Esophagus (tissue), 2 donors: ENCODE measurements around the gene GRB10. TPM values are rescaled to one million over a fixed set of nuclear protein-coding genes. Genes with fewer than 3 reads are reported as not detected.

Source experiments
- H3K27ac ChIP-seq, 2 donors: one replicate each; pipeline ENCODE4 v1.5.1; 2013; ENCODE audit warnings: low read depth in 2 of 2, mild to moderate bottlenecking in 2 of 2, inconsistent platforms in 1 of 2, low read length in 1 of 2, moderate library complexity in 1 of 2
- H3K27me3 ChIP-seq, 2 donors: one replicate each; pipeline ENCODE4 v1.6.1; 2013; ENCODE audit warnings: low read length in 2 of 2, control low read depth in 1 of 2, mild to moderate bottlenecking in 1 of 2; ENCODE audit not compliant: insufficient read depth in 2 of 2, control insufficient read depth in 1 of 2
- H3K36me3 ChIP-seq, 2 donors: one replicate each; pipeline ENCODE4 v1.6.1; 2013; ENCODE audit warnings: low read length in 1 of 2; ENCODE audit not compliant: control insufficient read depth in 2 of 2, insufficient read depth in 2 of 2
- H3K4me1 ChIP-seq, 2 donors: one replicate each; pipeline ENCODE4 v1.6.1; 2013; ENCODE audit warnings: low read length in 1 of 2; ENCODE audit not compliant: control insufficient read depth in 2 of 2, insufficient read depth in 2 of 2
- H3K4me3 ChIP-seq, 2 donors: one replicate each; pipeline ENCODE4 v1.5.1; 2013; ENCODE audit warnings: low read length in 2 of 2, mild to moderate bottlenecking in 2 of 2, low read depth in 1 of 2, moderate library complexity in 1 of 2
- H3K9me3 ChIP-seq, 2 donors: one replicate each; pipeline ENCODE4 v1.6.1; 2013; ENCODE audit warnings: mild to moderate bottlenecking in 2 of 2, low read depth in 1 of 2, low read length in 1 of 2, moderate library complexity in 1 of 2; ENCODE audit not compliant: control insufficient read depth in 2 of 2, insufficient read depth in 1 of 2
- WGBS, 2 donors: extraction: QIAGEN DNeasy Blood & Tissue Kit; methylation state at CpG; one replicate each; pipeline ENCODE4 v1.1.7; 2013; 5-methylcytosine and 5-hydroxymethylcytosine counted together
- polyA plus RNA-seq, 2 donors: library from polyadenylated mRNA; stranded (reverse); fragments of 200-250 nt; gene quantifications; one replicate each; pipeline ENCODE4 v1.2.3, GENCODE V29; 2013
- donor health status: healthy with polysubstance abuse.
- donor health status: Bipolar disorder and iron deficiency.

GRB10 gene
- polyA plus RNA-seq, 2 donors = 4.0 to 5.0 TPM

GRCh38 chr7:50567715-50568261 lies 214.9 kb downstream of the GRB10 start:
- H3K4me3 ChIP-seq = no peak overlapping the region
- H3K4me1 ChIP-seq = no peaks in the 10 kb centered on the region
- no peak overlapping the region for H3K27ac ChIP-seq
- no peaks in the 10 kb centered on the region for H3K36me3 ChIP-seq
- no peaks in the 10 kb centered on the region for H3K9me3 ChIP-seq
- H3K27me3 ChIP-seq = no peaks in the 10 kb centered on the region
- WGBS, 2 donors = 62 to 80% methylated on average over 6 of the region's 6 CpGs

DNA sequence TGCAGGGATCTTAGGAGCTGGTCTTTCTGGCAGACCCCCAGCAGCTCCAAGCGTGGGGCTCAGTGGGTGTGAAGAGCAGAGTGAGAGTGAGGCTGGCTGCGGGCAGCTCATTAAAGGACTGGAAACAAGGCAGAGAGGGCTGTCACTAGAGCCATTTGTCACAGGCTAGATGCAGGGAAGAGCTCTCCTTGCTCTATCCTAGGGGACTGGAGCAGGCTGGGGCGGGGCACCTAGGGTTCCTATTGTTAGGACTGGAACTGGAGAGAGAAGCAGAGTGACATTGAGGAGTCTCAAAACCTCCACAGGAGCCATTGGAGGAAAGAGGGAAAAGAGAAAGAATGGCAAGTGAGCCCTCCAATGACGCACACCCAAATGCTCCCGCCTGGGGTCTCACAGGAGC lies 216.7 kb downstream of the GRB10 start:
- H3K9me3 ChIP-seq = no peaks in the 10 kb centered on the region
- 64 to 72% methylated on average over 5 of the region's 5 CpGs for WGBS, 2 donors
- H3K36me3 ChIP-seq = no peaks in the 10 kb centered on the region
- H3K27ac ChIP-seq = no peak overlapping the region
- H3K4me1 ChIP-seq = peaks cover 0 to under 1% of the 10 kb centered on the region in 2 donors
- no peak overlapping the region for H3K4me3 ChIP-seq
- H3K27me3 ChIP-seq = no peaks in the 10 kb centered on the region

DNA sequence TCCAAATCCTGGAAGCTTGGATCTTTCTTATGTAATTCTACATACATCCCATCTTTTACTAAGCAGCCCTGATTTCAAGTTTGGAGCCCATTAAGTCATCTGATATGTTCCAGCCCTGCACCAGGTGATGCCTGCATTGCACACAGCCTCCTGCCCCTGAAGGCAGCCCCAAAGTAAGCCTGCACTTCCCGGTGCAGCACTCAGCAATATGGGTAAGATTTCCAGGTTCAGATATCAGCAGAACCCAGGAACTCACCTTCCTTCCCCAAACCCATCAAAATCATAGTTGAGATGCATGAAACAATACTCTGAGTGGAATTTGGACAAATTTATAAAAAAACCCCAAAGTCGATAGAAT lies 217.2 kb downstream of the GRB10 start:
- Histone ChIP-seq H3K36me3 (no peaks in the 10 kb centered on the region), H3K4me1 (peaks cover 0 to 2% of the 10 kb centered on the region in 2 donors), H3K4me3 (no peak overlapping the region), H3K27me3 (no peaks in the 10 kb centered on the region), H3K9me3 (no peaks in the 10 kb centered on the region), H3K27ac (no peak overlapping the region)
- WGBS, 2 donors = 63 to 67% methylated on average over 2 of the region's 2 CpGs

DNA sequence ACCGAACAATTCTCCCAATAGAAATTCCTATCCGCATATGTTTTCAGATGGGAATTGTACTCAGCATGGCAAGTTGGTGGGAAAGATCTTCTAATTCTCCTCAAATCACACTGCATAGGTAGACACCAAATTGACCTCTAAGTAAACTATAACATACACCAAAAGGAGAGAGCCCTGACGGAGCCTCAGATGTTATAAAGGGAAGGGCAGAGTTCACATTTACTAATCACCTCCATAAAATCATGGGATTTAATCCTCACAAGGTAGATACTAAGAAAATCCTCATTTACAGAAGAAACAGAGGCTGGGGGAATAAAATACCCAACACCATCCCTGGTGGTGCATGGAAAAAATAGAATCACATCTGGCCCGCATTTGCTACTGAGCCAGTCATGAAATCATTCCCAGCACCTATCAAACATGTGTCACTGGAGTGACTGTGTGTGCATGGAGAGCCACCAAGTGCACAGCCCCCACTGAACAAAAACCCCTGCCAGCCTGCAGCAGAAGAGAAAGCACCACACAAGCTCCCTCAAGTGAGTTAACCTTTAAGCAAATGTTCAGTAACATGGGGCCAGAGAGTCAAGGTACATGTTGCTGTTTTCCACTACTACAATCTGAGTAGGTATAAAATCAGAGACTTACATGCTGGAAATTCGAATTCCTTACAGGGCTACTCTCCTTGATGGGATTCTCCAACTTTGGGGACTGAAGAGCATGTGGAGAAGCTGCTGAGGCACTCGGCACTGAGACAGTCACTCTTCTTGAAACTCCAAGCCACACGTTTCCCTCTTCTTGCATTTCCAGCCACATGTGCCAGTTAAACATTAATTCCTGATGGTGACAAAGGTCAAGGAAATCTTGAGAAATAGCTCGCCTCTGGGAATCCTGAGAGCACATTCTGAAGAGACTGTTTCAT lies 217.8 kb downstream of the GRB10 start, which contains the start of gene DDC:
DDC (minus strand) TSS at position 766 of the 919 bp plus-strand sequence. CDS start 21,320 bp downstream, outside the sequence.
- Histone ChIP-seq H3K27ac (no peak within 1 kb of the TSS), H3K4me3 (no peak within 1 kb of the TSS), H3K4me1 (peaks cover 0 to 2% of the 10 kb centered on the region in 2 donors), H3K27me3 (no peaks in the 10 kb centered on the region), H3K36me3 (no peaks in the 10 kb centered on the region), H3K9me3 (no peaks in the 10 kb centered on the region)
- 62 to 67% methylated on average over 8 of the region's 8 CpGs for WGBS, 2 donors

DNA sequence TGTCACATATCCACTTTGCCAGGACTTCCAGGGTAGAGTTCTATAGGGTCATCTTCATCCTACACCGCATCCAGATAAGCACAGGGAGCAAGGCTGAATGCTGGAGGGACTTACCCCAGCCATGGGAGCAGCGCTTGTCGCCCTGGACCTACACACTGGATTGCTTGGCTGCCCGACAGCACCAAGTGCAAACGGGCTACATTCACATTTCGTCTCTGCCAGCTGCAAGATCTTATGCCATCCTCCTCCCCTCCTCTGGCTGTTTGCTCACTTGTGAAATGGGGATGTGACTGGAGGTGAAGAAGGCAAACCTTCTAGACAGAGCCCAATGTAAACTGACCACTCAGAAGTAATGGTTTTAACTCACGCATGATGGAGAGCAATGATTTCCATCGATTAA lies 218.5 kb downstream of the GRB10 start:
- H3K27me3 ChIP-seq = no peaks in the 10 kb centered on the region
- 73 to 80% methylated on average over 8 of the region's 8 CpGs for WGBS, 2 donors
- no peaks in the 10 kb centered on the region for H3K36me3 ChIP-seq
- H3K4me1 ChIP-seq = peaks cover 0 to 2% of the 10 kb centered on the region in 2 donors
- no peak overlapping the region for H3K27ac ChIP-seq
- H3K4me3 ChIP-seq = no peak overlapping the region
- H3K9me3 ChIP-seq = no peaks in the 10 kb centered on the region

DNA sequence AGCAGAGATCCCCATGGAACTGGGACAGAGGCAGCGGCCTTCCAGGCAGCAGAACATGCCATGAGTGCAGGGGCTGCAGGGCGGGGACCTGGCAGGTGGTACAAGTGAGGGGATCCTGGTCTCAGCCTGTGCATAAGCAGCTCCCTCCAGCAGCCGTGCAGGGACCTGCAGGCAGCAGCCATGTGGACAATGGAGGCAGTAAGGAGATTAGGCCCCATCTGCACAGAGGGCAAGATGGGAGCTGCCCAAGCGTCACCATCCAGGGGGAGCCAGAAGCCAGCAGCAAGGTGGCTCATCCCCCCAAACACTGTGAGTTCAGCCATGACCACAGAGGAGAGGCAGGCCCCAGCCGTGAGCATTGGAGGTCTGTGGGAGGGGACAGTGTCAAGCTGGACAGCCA lies 220.6 kb downstream of the GRB10 start:
- 80 to 82% methylated on average over 5 of the region's 5 CpGs for WGBS, 2 donors
- H3K36me3 ChIP-seq = no peaks in the 10 kb centered on the region
- peaks cover 0 to 4% of the 10 kb centered on the region in 2 donors for H3K9me3 ChIP-seq
- H3K4me3 ChIP-seq = no peak overlapping the region
- peaks cover 0 to 2% of the 10 kb centered on the region in 2 donors for H3K4me1 ChIP-seq
- no peaks in the 10 kb centered on the region for H3K27me3 ChIP-seq
- no peak overlapping the region for H3K27ac ChIP-seq

GRCh38 chr7:50560865-50561351 lies 221.8 kb downstream of the GRB10 start:
- no peaks in the 10 kb centered on the region for H3K27me3 ChIP-seq
- no peak overlapping the region for H3K4me3 ChIP-seq
- H3K9me3 ChIP-seq = peaks cover 0 to 4% of the 10 kb centered on the region in 2 donors
- no peaks in the 10 kb centered on the region for H3K36me3 ChIP-seq
- H3K4me1 ChIP-seq = peaks cover 0 to 2% of the 10 kb centered on the region in 2 donors
- WGBS, 2 donors = 49 to 51% methylated on average over 9 of the region's 9 CpGs
- no peak overlapping the region for H3K27ac ChIP-seq

DNA sequence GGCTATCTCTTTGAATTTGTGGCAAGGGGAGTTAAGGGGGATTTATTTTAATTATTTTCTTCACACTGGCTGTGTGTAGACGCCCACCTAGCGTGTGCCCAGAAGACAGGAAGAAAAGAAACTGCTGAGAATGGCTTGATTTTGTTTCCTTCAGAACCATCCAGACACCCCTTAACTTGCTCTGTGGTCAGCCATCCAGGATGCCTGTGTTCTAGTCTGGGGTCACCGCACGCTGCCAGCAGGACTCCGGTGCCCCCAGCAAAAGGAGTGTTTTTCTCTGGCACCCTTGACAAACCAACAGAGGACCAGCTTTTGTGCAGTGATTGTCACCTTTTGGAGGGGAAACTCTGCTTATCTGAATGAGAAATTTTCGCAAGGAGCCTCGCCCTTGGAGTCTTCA lies 222.8 kb downstream of the GRB10 start:
- Histone ChIP-seq H3K27me3 (no peaks in the 10 kb centered on the region), H3K36me3 (no peaks in the 10 kb centered on the region), H3K9me3 (peaks cover 0 to 4% of the 10 kb centered on the region in 2 donors), H3K27ac (no peak overlapping the region), H3K4me3 (no peak overlapping the region), H3K4me1 (peaks cover 0 to 2% of the 10 kb centered on the region in 2 donors)
- 81 to 90% methylated on average over 7 of the region's 7 CpGs for WGBS, 2 donors

- H3K4me3 ChIP-seq = no peak overlapping the region
- no peaks in the 10 kb centered on the region for H3K36me3 ChIP-seq
- H3K27ac ChIP-seq = no peak overlapping the region
- peaks cover 0 to 2% of the 10 kb centered on the region in 2 donors for H3K4me1 ChIP-seq
- 58 to 60% methylated on average over 5 of the region's 5 CpGs for WGBS, 2 donors
- H3K9me3 ChIP-seq = peaks cover 0 to 4% of the 10 kb centered on the region in 2 donors
- H3K27me3 ChIP-seq = no peaks in the 10 kb centered on the region
These were observed 224.2 kb downstream of the GRB10 start for GRCh38 chr7:50558294-50559053.
